HCT116 (cell line): Measurements from ENCODE around the gene PTPRQ. TPM values are rescaled to one million over a fixed set of nuclear protein-coding genes. Genes with fewer than 3 reads are reported as not detected.

Experiments used
- ATAC-seq: fragments of 200-7000 bp; cut with Tn5 transposase; 2 replicates; pipeline ENCODE4 v1.9.1; 2020; ENCODE audit warnings: mild to moderate bottlenecking, moderate library complexity
- BruUV-seq: library from RNA; stranded (reverse); fragments of 400-500 nt; replicated peaks from 2 replicates; lab custom pipeline; 2021; lab: Mats Ljungman, UMichigan
- CTCF ChIA-PET: fragments of 300-600 bp; sonication (Branson Sonifier 250); formaldehyde crosslinking; loops from one replicate; lab custom pipeline; 2021; ENCODE audit warnings: antibody characterized with exemption; lab: Charles Lee
- POLR2A ChIA-PET: fragments of 300-600, 350-600 bp; sonication (Branson Sonifier 250); formaldehyde crosslinking; loops from one replicate; lab custom pipeline; 2021; ENCODE audit warnings: antibody characterized with exemption; lab: Charles Lee
- RAD21 ChIA-PET, 2 experiments: fragments of 300-600 bp; sonication (Branson Sonifier 250); formaldehyde crosslinking; loops; one replicate each; lab custom pipeline; 2023; ENCODE audit warnings: low total read pairs in 2 of 2; ENCODE audit not compliant: uncharacterized antibody in 2 of 2, unreplicated experiment in 2 of 2, low non-redundant PET in 1 of 2; lab: Charles Lee
- DNase-seq: peaks from one replicate; pipeline ENCODE4 v3.0.0-alpha.2; 2010; ENCODE audit warnings: low read depth, low spot score
- H2AFZ ChIP-seq: fragments of 200-600 bp; shearing (Covaris generic), sonication (generic); 2 replicates; pipeline ENCODE4 v1.6.1; 2017; ENCODE audit warnings: low read depth, mixed run types, mixed read lengths, antibody characterized with exemption, low read length; ENCODE audit not compliant: poor library complexity, severe bottlenecking
- H3K27ac ChIP-seq: 2 replicates; pipeline ENCODE4 v1.5.1; 2012; ENCODE audit warnings: low read depth, low read length
- H3K27me3 ChIP-seq: fragments of 200-600 bp; sonication (generic); 2 replicates; pipeline ENCODE4 v1.6.1; 2016; ENCODE audit warnings: mixed run types, low read length, mixed read lengths; ENCODE audit not compliant: insufficient read depth
- H3K36me3 ChIP-seq, 2 experiments: fragments of 200-500 bp in 1 of 2; fragments of 200-600 bp in 1 of 2; sonication (Bioruptor generic) in 1 of 2; sonication (generic) in 1 of 2; 2 replicates each; pipeline versions ENCODE4 v1.5.1 to v1.6.1; 2014 to 2016; ENCODE audit warnings: low read length in 2 of 2, inconsistent platforms in 1 of 2, mixed read lengths in 1 of 2, mixed run types in 1 of 2; ENCODE audit not compliant: insufficient read depth in 2 of 2, control insufficient read depth in 1 of 2
- H3K4me1 ChIP-seq, 2 experiments: fragments of 200-600 bp in 1 of 2; sonication (generic) in 1 of 2; 2 replicates each; pipeline versions ENCODE4 v1.5.1 to v1.6.1; 2012 to 2017; ENCODE audit warnings: low read length in 2 of 2, inconsistent platforms in 1 of 2, mild to moderate bottlenecking in 1 of 2, mixed read lengths in 1 of 2, mixed run types in 1 of 2, moderate library complexity in 1 of 2; ENCODE audit not compliant: insufficient read depth in 2 of 2, control insufficient read depth in 1 of 2
- H3K4me2 ChIP-seq: fragments of 200-600 bp; sonication (generic); 2 replicates; pipeline ENCODE4 v1.6.1; 2017; ENCODE audit warnings: mixed run types, low read length, mixed read lengths
- H3K4me3 ChIP-seq, 2 experiments: fragments of 200-600 bp in 1 of 2; sonication (generic) in 1 of 2; replicated peaks in 1 of 2; 2 replicates each; pipeline ENCODE4 v1.5.1; 2011 to 2016; ENCODE audit warnings: low read length in 2 of 2, control low read depth in 1 of 2, low read depth in 1 of 2, mild to moderate bottlenecking in 1 of 2, mixed read lengths in 1 of 2, mixed run types in 1 of 2
- H3K79me2 ChIP-seq: fragments of 200-600 bp; sonication (generic); 2 replicates; pipeline ENCODE4 v1.6.1; 2017; ENCODE audit warnings: mild to moderate bottlenecking, mixed run types, low read length, moderate library complexity, mixed read lengths; ENCODE audit not compliant: insufficient read depth
- H3K9ac ChIP-seq: fragments of 200-600 bp; sonication (generic); 2 replicates; pipeline ENCODE4 v1.6.1; 2016; ENCODE audit warnings: low read length, mixed read lengths
- H3K9me2 ChIP-seq: fragments of 200-600 bp; sonication (generic), shearing (Covaris generic); 2 replicates; pipeline ENCODE4 v1.6.1; 2017; ENCODE audit warnings: mixed run types, mild to moderate bottlenecking, moderate library complexity; ENCODE audit not compliant: insufficient read depth
- H3K9me3 ChIP-seq, 2 experiments: fragments of 200-500 bp in 1 of 2; fragments of 200-600 bp in 1 of 2; sonication (Bioruptor generic) in 1 of 2; sonication (generic) in 1 of 2; 2 replicates each; pipeline ENCODE4 v1.6.1; 2014 to 2017; ENCODE audit warnings: low read length in 2 of 2, mixed read lengths in 2 of 2, inconsistent platforms in 1 of 2, low read depth in 1 of 2, mild to moderate bottlenecking in 1 of 2, mixed run types in 1 of 2, moderate library complexity in 1 of 2; ENCODE audit not compliant: control insufficient read depth in 1 of 2, insufficient read depth in 1 of 2
- H4K20me1 ChIP-seq: fragments of 200-600 bp; sonication (generic), shearing (Covaris generic); 2 replicates; pipeline ENCODE4 v1.6.1; 2017; ENCODE audit warnings: mixed run types, mild to moderate bottlenecking, moderate library complexity; ENCODE audit not compliant: insufficient read depth
- ATF3 ChIP-seq: IDR thresholded peaks from 2 replicates; pipeline ENCODE4 v1.6.1; 2012
- CBX3 ChIP-seq: IDR thresholded peaks from 2 replicates; pipeline ENCODE4 v1.6.1; 2012; ENCODE audit warnings: low read depth
- CEBPB ChIP-seq: IDR thresholded peaks from 2 replicates; pipeline ENCODE4 v1.6.1; 2012; ENCODE audit warnings: low read depth
- CTCF ChIP-seq, 3 experiments: fragments of 200-600 bp in 1 of 3; sonication (generic) in 1 of 3; IDR thresholded peaks in 2 of 3; conservative IDR thresholded peaks in 1 of 3; 2 replicates each; pipeline ENCODE4 v1.5.1; 2012 to 2017; ENCODE audit warnings: low read depth in 2 of 3, low read length in 2 of 3, antibody characterized with exemption in 1 of 3, borderline replicate concordance in 1 of 3, control low read depth in 1 of 3, mild to moderate bottlenecking in 1 of 3, mixed read lengths in 1 of 3, mixed run types in 1 of 3, moderate library complexity in 1 of 3; ENCODE audit not compliant: insufficient read depth in 1 of 3
- EGR1 ChIP-seq: IDR thresholded peaks from 2 replicates; pipeline ENCODE4 v1.6.1; 2012; ENCODE audit warnings: low read depth
- ELF1 ChIP-seq: IDR thresholded peaks from 2 replicates; pipeline ENCODE4 v1.6.1; 2012; ENCODE audit warnings: low read depth, borderline replicate concordance
- EZH2 ChIP-seq: fragments of 200-600 bp; sonication (generic); IDR thresholded peaks from 2 replicates; pipeline ENCODE4 v1.6.1; 2017; ENCODE audit warnings: antibody characterized with exemption, mixed run types
- EZH2phosphoT487 ChIP-seq: fragments of 200-600 bp; IDR thresholded peaks from 2 replicates; pipeline ENCODE4 v1.6.1; 2018; ENCODE audit warnings: antibody characterized with exemption, borderline replicate concordance
- FOSL1 ChIP-seq: IDR thresholded peaks from 2 replicates; pipeline ENCODE4 v1.6.1; 2012; ENCODE audit warnings: low read depth
- MAX ChIP-seq: IDR thresholded peaks from 2 replicates; pipeline ENCODE4 v1.6.1; 2012
- POLR2A ChIP-seq: IDR thresholded peaks from 2 replicates; pipeline ENCODE4 v1.7.0; 2011; ENCODE audit warnings: borderline replicate concordance; ENCODE audit not compliant: insufficient read depth, insufficient read length; ENCODE audit errors: extremely low read depth
- POLR2AphosphoS5 ChIP-seq: IDR thresholded peaks from 2 replicates; pipeline ENCODE4 v1.6.1; 2011; ENCODE audit warnings: mild to moderate bottlenecking, low read depth, low read length, moderate library complexity
- RAD21 ChIP-seq: IDR thresholded peaks from 2 replicates; pipeline ENCODE4 v1.6.1; 2012; ENCODE audit warnings: low read depth, mild to moderate bottlenecking
- SP1 ChIP-seq: IDR thresholded peaks from 2 replicates; pipeline ENCODE4 v1.6.1; 2012; ENCODE audit warnings: low read depth
- SRF ChIP-seq: IDR thresholded peaks from 2 replicates; pipeline ENCODE4 v1.6.1; 2012; ENCODE audit warnings: low read depth
- TCF7L2 ChIP-seq: IDR thresholded peaks from 2 replicates; pipeline ENCODE4 v1.7.0; 2011; ENCODE audit warnings: borderline replicate concordance, inconsistent platforms; ENCODE audit not compliant: insufficient read depth, insufficient read length; ENCODE audit errors: extremely low read depth
- YY1 ChIP-seq: IDR thresholded peaks from 2 replicates; pipeline ENCODE4 v1.6.1; 2011; ENCODE audit warnings: low read length, low read depth, moderate library complexity, mild to moderate bottlenecking; ENCODE audit not compliant: insufficient replicate concordance; ENCODE audit errors: extremely low read depth
- ZBTB33 ChIP-seq: IDR thresholded peaks from 2 replicates; pipeline ENCODE4 v1.6.1; 2011; ENCODE audit warnings: mild to moderate bottlenecking, low read length, moderate library complexity; ENCODE audit not compliant: insufficient replicate concordance; ENCODE audit errors: extremely low read depth
- ZFX ChIP-seq: fragments of 450-650 bp; IDR thresholded peaks from 2 replicates; pipeline ENCODE4 v1.6.1; 2017
- intact Hi-C: fragments of 100-400 bp; cut with micrococcal nuclease; formaldehyde crosslinking; loops from 2 replicates; pipeline ENCODE4 v1.10.0; 2022
- total RNA-seq: library from RNA; stranded (reverse); gene quantifications from one replicate; pipeline ENCODE4 v1.2.1, GENCODE V29; 2021; ENCODE audit not compliant: unreplicated experiment

Gene PTPRQ
- total RNA-seq, 1 experiment from 2014 or later, result not detected

- H4K20me1 ChIP-seq, result no peaks in the 10 kb centered on the region
- ChIA-PET RAD21 (no interaction called here), CTCF (no interaction called here), POLR2A (no interaction called here)
- H3K27ac ChIP-seq, result no peak overlapping the region
- ATAC-seq (no peak), DNase-seq (no peak)
- no peaks in the 10 kb centered on the region for H3K9me2 ChIP-seq
- H3K79me2 ChIP-seq, result no peaks in the 10 kb centered on the region
- no TSS peak for BruUV-seq
- intact Hi-C loops, result loop anchor here (1.0 to 10.0 kb wide), 4 partner anchors 217 to 847 kb away; no protein-coding TSS in a partner anchor
- no peak overlapping the region for H3K9ac ChIP-seq
- H2AFZ ChIP-seq, result no peak overlapping the region
- no peak for TF ChIP-seq YY1
- TF ChIP-seq TCF7L2, result no peak
- no peak for TF ChIP-seq SRF
- TF ChIP-seq MAX, result no peak
- TF ChIP-seq POLR2AphosphoS5, result no peak
- TF ChIP-seq EZH2, result no peak
- TF ChIP-seq FOSL1, result no peak
- no peak for TF ChIP-seq CTCF (IDR thresholded peaks at IDR 0.05 in 2 of 3, conservative IDR thresholded peaks at IDR 0.05 in 1 of 3; ENCODE audit: borderline replicate concordance in 1 of 3, insufficient read depth in 1 of 3, low read depth in 2 of 3, low read length in 2 of 3)
- TF ChIP-seq ELF1, result no peak
- no peak for TF ChIP-seq ZBTB33
- TF ChIP-seq RAD21, result no peak
- no peak for TF ChIP-seq EGR1
- no peak for TF ChIP-seq EZH2phosphoT487
- no peak for TF ChIP-seq CBX3
- no peak for TF ChIP-seq CEBPB
- no peak for TF ChIP-seq ZFX
- no peak for TF ChIP-seq SP1
- TF ChIP-seq POLR2A, result no peak
- TF ChIP-seq ATF3, result no peak
- no peaks in the 10 kb centered on the region for H3K9me3 ChIP-seq
- no peaks in the 10 kb centered on the region for H3K36me3 ChIP-seq
- H3K4me2 ChIP-seq, result no peak overlapping the region
- no peak overlapping the region for H3K4me3 ChIP-seq
- no peaks in the 10 kb centered on the region for H3K4me1 ChIP-seq
- peaks cover 7% of the 10 kb centered on the region; the same call in 1 of the 2 replicates for H3K27me3 ChIP-seq
These were observed 32.2 kb upstream of the PTPRQ start for GRCh38 chr12:80411787-80412186.
